ENCODE results near the gene CARD10. TPM values are rescaled to one million over a fixed set of nuclear protein-coding genes. Genes with fewer than 3 reads are reported as not detected.

The CARD10 gene
- total RNA-seq, 3 donors from 2014 or later (not counting 1 experiment from before 2014, with no cell fraction given): 0.09 to 0.16 (median 0.10) TPM

- peak overlapping the region; percentile 80 for H3K4me3 Mint-ChIP-seq
- intact Hi-C loops (cut with micrococcal nuclease): no loop called here
- ATAC-seq (peak; percentile 50 to 64 (median 63)), DNase-seq (peak; percentile 76 to 86)
- H3K9me3 Mint-ChIP-seq: no peaks in the 10 kb centered on the region
- Histone ChIP-seq H3K9me3 (ENCODE audit: control insufficient read depth, insufficient read depth, low read length) (no peaks in the 10 kb centered on the region), H3K4me1 (ENCODE audit: control insufficient read depth, insufficient read depth, low read length) (peaks cover 38% of the 10 kb centered on the region), H3K36me3 (ENCODE audit: control insufficient read depth, insufficient read depth, low read length) (no peaks in the 10 kb centered on the region), H3K27me3 (ENCODE audit: control insufficient read depth, insufficient read depth, low read length) (peaks cover 30% of the 10 kb centered on the region), H3K4me3 (ENCODE audit: low read length) (no peak overlapping the region), H3K27ac (ENCODE audit: low read length) (no peak overlapping the region)
- H3K4me1 Mint-ChIP-seq: peaks cover 18 to 27% of the 10 kb centered on the region in 2 donors
- 3% methylated on average over 56 of the region's 56 CpGs for WGBS (ENCODE audit: insufficient coverage)
- TF ChIP-seq CTCF (IDR thresholded peaks at IDR 0.05): peak; percentile 73
- peaks cover 38 to 57% of the 10 kb centered on the region in 2 donors for H3K27me3 Mint-ChIP-seq (ENCODE audit: low read depth in 2 of 2)
- H3K27ac Mint-ChIP-seq: peak overlapping the region in 1 of 2 donors; percentile 52
- H3K36me3 Mint-ChIP-seq: no peaks in the 10 kb centered on the region
These were observed 42.2 kb upstream of the CARD10 start for GRCh38 chr22:37561212-37562048.

GRCh38 chr22:37560608-37561211, 41.5 kb upstream of the CARD10 start:
- Mint-ChIP-seq H3K27ac (no peak overlapping the region), H3K36me3 (no peaks in the 10 kb centered on the region), H3K4me3 (peak overlapping the region; percentile 80), H3K9me3 (no peaks in the 10 kb centered on the region), H3K4me1 (peaks cover 11 to 20% of the 10 kb centered on the region in 2 donors), H3K27me3 (ENCODE audit: low read depth in 2 of 2) (peaks cover 38 to 60% of the 10 kb centered on the region in 2 donors)
- Histone ChIP-seq H3K9me3 (ENCODE audit: control insufficient read depth, insufficient read depth, low read length) (no peaks in the 10 kb centered on the region), H3K27ac (ENCODE audit: low read length) (no peak overlapping the region), H3K27me3 (ENCODE audit: control insufficient read depth, insufficient read depth, low read length) (peaks cover 30% of the 10 kb centered on the region), H3K4me3 (ENCODE audit: low read length) (no peak overlapping the region), H3K36me3 (ENCODE audit: control insufficient read depth, insufficient read depth, low read length) (no peaks in the 10 kb centered on the region), H3K4me1 (ENCODE audit: control insufficient read depth, insufficient read depth, low read length) (peaks cover 31% of the 10 kb centered on the region)
- no peak for TF ChIP-seq CTCF (IDR thresholded peaks at IDR 0.05)
- intact Hi-C loops (cut with micrococcal nuclease): no loop called here
- under 1% methylated on average over 72 of the region's 72 CpGs for WGBS (ENCODE audit: insufficient coverage)
- DNase-seq: peak in 1 of 2 donors; percentile 33
- peak in 1 of 3 donors; percentile 40 for ATAC-seq

- no peaks in the 10 kb centered on the region for H3K36me3 ChIP-seq (ENCODE audit: control insufficient read depth, insufficient read depth, low read length)
- Mint-ChIP-seq H3K27ac (no peak within 1 kb of the TSS), H3K27me3 (ENCODE audit: low read depth in 2 of 2) (peaks cover 38 to 60% of the 10 kb centered on the region in 2 donors), H3K4me3 (peak within 1 kb of the TSS; percentile 80), H3K9me3 (no peaks in the 10 kb centered on the region), H3K4me1 (peaks cover 8 to 18% of the 10 kb centered on the region in 2 donors), H3K36me3 (no peaks in the 10 kb centered on the region)
- no peak for TF ChIP-seq CTCF (IDR thresholded peaks at IDR 0.05)
- 13% methylated on average over 73 of the region's 76 CpGs for WGBS (ENCODE audit: insufficient coverage)
- intact Hi-C loops (cut with micrococcal nuclease): no loop called here
- peak in 2 of 3 donors; percentile 22 to 41 for ATAC-seq
- H3K4me3 ChIP-seq (ENCODE audit: low read length): no peak within 1 kb of the TSS
- DNase-seq: no peak
- peaks cover 26% of the 10 kb centered on the region for H3K4me1 ChIP-seq (ENCODE audit: control insufficient read depth, insufficient read depth, low read length)
- H3K27ac ChIP-seq (ENCODE audit: low read length): no peak within 1 kb of the TSS
- no peaks in the 10 kb centered on the region for H3K9me3 ChIP-seq (ENCODE audit: control insufficient read depth, insufficient read depth, low read length)
- H3K27me3 ChIP-seq (ENCODE audit: control insufficient read depth, insufficient read depth, low read length): peaks cover 30% of the 10 kb centered on the region
These were observed 40.8 kb upstream of the CARD10 start, which contains the start of gene CDC42EP1 for GRCh38 chr22:37559901-37560607. TSS of gene CDC42EP1 (plus strand) at chr22:37560480. CDS start at chr22:37566350, 5,870 bp downstream.

Data from natural killer cell (primary cell).